Ishikawa (cell line): ENCODE results near the gene DDHD1.

ENCODE experiments used
- CEBPB ChIP-seq: IDR thresholded peaks from 2 replicates; pipeline ENCODE4 v1.6.1; 2012
- CREB1 ChIP-seq: IDR thresholded peaks from 2 replicates; pipeline ENCODE4 v1.6.1; 2012; ENCODE audit warnings: low read depth
- EGR1 ChIP-seq: IDR thresholded peaks from 2 replicates; pipeline ENCODE4 v1.6.1; 2012
- EP300 ChIP-seq: IDR thresholded peaks from 2 replicates; pipeline ENCODE4 v1.6.1; 2012; ENCODE audit warnings: borderline replicate concordance
- FOXM1 ChIP-seq: IDR thresholded peaks from 2 replicates; pipeline ENCODE4 v1.6.1; 2012; ENCODE audit warnings: low read depth, borderline replicate concordance
- MAX ChIP-seq: IDR thresholded peaks from 2 replicates; pipeline ENCODE4 v1.6.1; 2012
- NFIC ChIP-seq: IDR thresholded peaks from 2 replicates; pipeline ENCODE4 v1.6.1; 2012
- RAD21 ChIP-seq: IDR thresholded peaks from 2 replicates; pipeline ENCODE4 v1.6.1; 2012; ENCODE audit warnings: low read depth
- REST ChIP-seq: IDR thresholded peaks from 2 replicates; pipeline ENCODE4 v1.6.1; 2012; ENCODE audit warnings: low read depth, mild to moderate bottlenecking
- TAF1 ChIP-seq: IDR thresholded peaks from 2 replicates; pipeline ENCODE4 v1.6.1; 2012; ENCODE audit warnings: low read depth, mild to moderate bottlenecking
- TCF12 ChIP-seq: IDR thresholded peaks from 2 replicates; pipeline ENCODE4 v1.6.1; 2012; ENCODE audit warnings: low read depth
- TEAD4 ChIP-seq: IDR thresholded peaks from 2 replicates; pipeline ENCODE4 v1.6.1; 2012
- USF1 ChIP-seq: IDR thresholded peaks from 2 replicates; pipeline ENCODE4 v1.6.1; 2012
- YY1 ChIP-seq: IDR thresholded peaks from 2 replicates; pipeline ENCODE4 v1.6.1; 2012; ENCODE audit warnings: low read depth
- ZBTB7A ChIP-seq: IDR thresholded peaks from 2 replicates; pipeline ENCODE4 v1.6.1; 2012; ENCODE audit warnings: low read depth

Gene DDHD1

DNA sequence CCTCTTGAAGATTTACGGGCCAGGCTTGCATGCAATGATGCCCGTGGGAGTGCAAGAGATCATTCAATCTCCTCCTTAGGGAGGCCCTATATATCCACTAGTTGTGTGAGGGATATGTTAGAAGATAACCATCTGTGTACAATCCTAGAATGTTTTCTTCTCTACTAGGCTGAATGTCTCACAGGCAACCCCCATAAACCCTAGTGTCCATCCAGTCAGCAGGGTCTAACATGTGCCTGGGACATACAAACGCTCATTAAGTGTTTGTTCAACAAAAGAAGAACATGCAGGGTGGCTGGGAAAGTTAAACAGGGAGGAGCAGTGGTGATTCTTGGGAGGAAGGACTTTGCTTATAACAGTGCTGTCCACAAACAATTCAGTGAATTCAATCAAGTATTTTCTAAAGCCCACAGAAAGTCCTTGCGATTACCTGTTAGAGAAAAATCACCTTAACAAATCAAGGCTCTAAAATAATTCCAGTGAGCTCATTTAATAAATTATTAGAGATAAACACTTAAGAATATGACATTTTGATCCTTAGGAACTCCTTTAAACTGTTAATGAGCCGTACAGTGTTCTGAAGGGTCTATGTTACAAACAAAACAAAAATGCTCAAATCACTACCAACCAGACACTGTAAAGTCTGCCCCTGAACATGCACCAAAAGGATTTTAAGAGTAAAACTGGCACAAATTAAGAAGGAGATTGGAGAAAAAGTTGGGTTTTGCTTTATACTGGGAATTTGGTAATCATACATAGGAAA is 105.6 kb downstream of the DDHD1 start:
- TF ChIP-seq TAF1 (no peak), EGR1 (no peak), CEBPB (no peak), EP300 (no peak), USF1 (no peak)

DNA sequence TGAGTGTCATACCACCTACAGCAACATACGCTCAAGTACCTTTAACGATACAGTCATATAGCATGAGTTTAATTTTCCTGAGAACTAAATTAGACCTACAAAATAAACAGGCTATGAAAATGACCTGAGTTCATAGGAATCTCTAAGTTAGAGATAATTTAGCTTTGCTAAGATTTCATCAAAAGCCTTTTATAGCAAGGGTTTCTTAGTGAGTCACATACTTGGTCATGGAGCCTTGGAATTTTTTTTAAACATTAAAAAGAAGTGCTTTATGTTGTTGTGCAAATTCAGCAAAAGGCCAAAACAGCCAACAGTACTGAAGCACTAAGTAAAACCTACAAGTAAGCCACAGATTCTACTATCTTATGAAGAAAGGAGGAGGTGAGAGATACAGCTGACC is 108.6 kb downstream of the DDHD1 start:
- TF ChIP-seq NFIC = no peak
- TF ChIP-seq TEAD4 = no peak
- TF ChIP-seq EGR1 = no peak
- no peak for TF ChIP-seq CREB1
- no peak for TF ChIP-seq RAD21

DNA sequence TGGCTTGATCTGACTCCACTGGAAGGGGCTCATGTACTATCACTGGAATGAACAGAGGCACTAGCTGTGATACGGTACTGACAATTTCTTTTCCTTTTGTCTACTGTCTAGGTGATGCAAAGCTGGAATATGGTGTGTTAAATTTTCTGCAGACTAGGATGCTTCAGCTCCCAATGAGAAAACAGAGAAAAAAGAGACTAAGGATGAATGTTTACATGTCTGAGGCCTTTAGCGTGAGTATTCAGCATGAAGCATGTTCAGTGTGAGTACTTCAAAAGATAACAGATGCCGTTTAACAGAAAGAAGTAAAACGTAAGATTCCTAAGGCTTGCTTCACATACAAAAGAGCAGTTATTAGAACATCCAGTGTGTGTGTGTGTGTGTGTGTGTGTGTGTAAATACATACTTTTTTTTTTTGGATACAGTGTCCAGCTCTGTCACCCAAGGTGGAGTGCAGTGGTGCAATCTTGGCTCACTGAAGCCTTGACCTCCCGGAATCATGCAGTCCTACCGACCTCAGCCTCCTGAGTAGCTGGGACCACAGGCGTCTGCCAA is 110.0 kb downstream of the DDHD1 start:
- no peak for TF ChIP-seq EP300
- TF ChIP-seq MAX = no peak
- no peak for TF ChIP-seq NFIC
- no peak for TF ChIP-seq TAF1
- TF ChIP-seq TCF12 = no peak
- TF ChIP-seq FOXM1 = no peak
- no peak for TF ChIP-seq REST
- no peak for TF ChIP-seq RAD21
- TF ChIP-seq ZBTB7A = no peak
- no peak for TF ChIP-seq CEBPB
- TF ChIP-seq USF1 = no peak
- TF ChIP-seq TEAD4 = no peak
- no peak for TF ChIP-seq EGR1
- TF ChIP-seq YY1 = no peak
- no peak for TF ChIP-seq CREB1

DNA sequence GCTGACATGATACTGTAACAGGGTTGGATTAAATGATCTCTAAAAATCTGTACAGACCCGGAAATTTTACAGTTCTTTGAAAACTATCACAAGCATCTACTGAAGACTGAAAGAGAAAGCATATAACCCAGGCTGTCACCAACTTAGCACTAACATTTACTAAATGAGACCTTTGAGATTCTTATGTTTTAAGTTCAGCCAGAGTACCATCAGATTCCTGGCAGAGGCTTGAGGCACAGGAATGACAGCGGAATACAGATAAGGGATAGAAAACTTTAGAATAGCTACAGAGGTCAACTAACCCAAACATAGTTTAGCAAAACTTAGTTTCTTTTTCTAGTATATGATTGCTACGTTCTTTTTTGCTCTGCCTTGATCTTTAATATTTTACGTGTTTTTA is 110.6 kb downstream of the DDHD1 start:
- TF ChIP-seq MAX (no peak), TEAD4 (no peak), USF1 (no peak), RAD21 (no peak), CREB1 (no peak), REST (no peak), ZBTB7A (no peak), TCF12 (no peak), NFIC (no peak), EP300 (no peak), EGR1 (no peak)

- TF ChIP-seq MAX (no peak), CREB1 (no peak), ZBTB7A (no peak), TAF1 (no peak), USF1 (no peak), FOXM1 (no peak), YY1 (no peak), TEAD4 (no peak), EP300 (no peak), RAD21 (no peak), TCF12 (no peak), CEBPB (no peak), NFIC (no peak)
Observed at GRCh38 chr14:53041067-53041466, 112.1 kb downstream of the DDHD1 start.
